Liver (tissue), 3 donors: ENCODE measurements around the gene LMNB1.
"Not testable (repeated sequence)": the region's sequence is repeated elsewhere in the genome, so short reads cannot be mapped to it uniquely, and the experiment has no call there.

Source experiments
- ATF3 ChIP-seq: IDR thresholded peaks from 2 replicates; pipeline ENCODE4 v1.6.1; 2016; ENCODE audit warnings: antibody characterized with exemption
- CTCF ChIP-seq: fragments of 150-350 bp; IDR thresholded peaks from 2 replicates; pipeline ENCODE4 v1.5.1; 2017; ENCODE audit warnings: improper control_type of control experiment, low read depth, low read length; ENCODE audit not compliant: missing input control
- EGR1 ChIP-seq, 2 donors: IDR thresholded peaks; 2 replicates each; pipeline ENCODE4 v1.6.1; 2016 to 2018; ENCODE audit warnings: antibody characterized with exemption in 2 of 2, low read depth in 2 of 2
- MAX ChIP-seq: IDR thresholded peaks from 2 replicates; pipeline ENCODE4 v1.6.1; 2016; ENCODE audit warnings: antibody characterized with exemption
- REST ChIP-seq: IDR thresholded peaks from 2 replicates; pipeline ENCODE4 v1.6.1; 2016; ENCODE audit warnings: antibody characterized with exemption, mild to moderate bottlenecking
- donor health status: healthy.
- donor health status: healthy.

- TF ChIP-seq REST; CTCF; EGR1 (IDR thresholded peaks at IDR 0.05; ENCODE audit: low read depth in 2 of 2); MAX; ATF3: not testable (repeated sequence)
Measured at GRCh38 chr5:126774595-126774994, 2.3 kb upstream of the LMNB1 start.
